ENCODE measurements around the gene PXT1.
"Not testable (repeated sequence)": the region's sequence is repeated elsewhere in the genome, so short reads cannot be mapped to it uniquely, and the experiment has no call there.

PXT1 gene

DNA sequence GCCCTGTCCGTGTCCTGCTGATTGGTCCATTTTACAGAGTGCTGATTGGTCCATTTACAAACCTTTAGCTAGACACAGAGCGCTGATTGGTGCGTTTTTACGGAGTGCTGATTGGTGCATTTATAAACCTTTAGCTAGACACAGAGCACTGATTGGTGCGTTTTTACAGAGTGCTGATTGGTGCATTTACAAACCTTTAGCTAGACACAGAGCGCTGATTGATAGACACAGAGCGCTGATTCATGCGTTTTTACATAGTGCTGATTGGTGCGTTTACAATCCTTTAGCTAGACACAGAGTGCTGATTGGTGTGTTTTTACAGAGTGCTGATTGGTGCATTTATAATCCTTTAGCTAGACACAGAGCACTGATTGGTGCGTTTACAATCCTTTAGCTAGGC is 6.5 kb upstream of the PXT1 start:
- intact Hi-C loops (cut with DNase I); DNase-seq: not testable (repeated sequence)

- intact Hi-C loops (cut with DNase I), result loop anchor here (2.0 kb wide), 1 partner anchor 31 kb away; no protein-coding TSS in a partner anchor
- no peak for DNase-seq
Observed at GRCh38 chr6:36445621-36446020, 3.0 kb upstream of the PXT1 start.

GRCh38 chr6:36444470-36444869 is 1.8 kb upstream of the PXT1 start:
- DNase-seq, result no peak
- intact Hi-C loops (cut with DNase I), result loop anchor here (5.0 kb wide), 1 partner anchor 103 kb away; the partner anchor contains the start of gene STK38

DNA sequence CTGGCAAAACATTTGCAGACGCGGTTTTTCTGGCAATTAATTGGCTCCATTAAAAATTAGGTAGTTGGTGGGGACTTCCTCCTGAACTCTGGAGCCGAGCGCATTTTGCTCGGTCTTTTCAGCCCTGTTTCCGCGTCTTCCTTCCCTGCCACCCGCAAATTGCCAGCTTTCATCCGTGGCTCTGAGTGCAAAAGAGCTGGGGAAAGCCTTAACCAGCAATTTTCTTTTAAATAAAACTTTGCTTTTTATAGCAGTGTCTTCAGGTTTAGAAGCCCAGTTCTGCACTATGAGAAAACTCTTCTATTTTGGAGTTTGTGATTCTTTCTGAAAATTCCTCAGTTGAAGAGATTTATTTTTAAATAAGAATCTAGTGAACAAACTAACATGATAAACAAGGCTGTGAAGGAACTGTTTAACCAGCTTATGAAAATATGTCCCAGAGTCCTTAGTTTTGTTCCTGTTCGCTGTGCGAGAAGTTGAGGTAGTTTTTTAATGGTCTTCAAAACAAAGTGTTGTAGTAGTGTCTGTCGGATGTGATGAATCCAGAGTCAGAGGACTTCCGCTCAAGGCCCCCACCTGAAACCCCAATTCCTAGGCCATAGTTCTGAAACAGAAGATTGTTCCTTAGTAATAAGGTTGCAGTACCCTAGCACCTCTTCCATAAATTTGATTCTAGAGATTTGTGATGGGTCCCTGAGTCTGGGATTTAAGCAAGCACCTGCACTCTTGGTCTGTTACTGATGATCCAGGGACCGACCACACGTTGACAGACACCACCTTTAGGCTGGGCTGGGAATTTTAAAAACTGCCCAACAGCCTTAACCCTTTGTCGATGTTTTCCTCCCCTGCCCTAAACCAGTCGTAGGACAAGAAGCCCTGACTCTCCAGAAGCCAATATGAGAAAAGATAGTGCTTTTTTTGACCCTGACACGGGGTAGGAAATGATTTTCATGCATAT is 1.1 kb upstream of the PXT1 start:
- intact Hi-C loops (cut with DNase I), result loop anchor here (2.0 to 5.0 kb wide), 3 partner anchors 19 to 151 kb away; partner anchors contain the start of genes SRSF3 and STK38
- DNase-seq, result peak in 7 of 42 donors; percentile 45 to 74 (median 56)

DNA sequence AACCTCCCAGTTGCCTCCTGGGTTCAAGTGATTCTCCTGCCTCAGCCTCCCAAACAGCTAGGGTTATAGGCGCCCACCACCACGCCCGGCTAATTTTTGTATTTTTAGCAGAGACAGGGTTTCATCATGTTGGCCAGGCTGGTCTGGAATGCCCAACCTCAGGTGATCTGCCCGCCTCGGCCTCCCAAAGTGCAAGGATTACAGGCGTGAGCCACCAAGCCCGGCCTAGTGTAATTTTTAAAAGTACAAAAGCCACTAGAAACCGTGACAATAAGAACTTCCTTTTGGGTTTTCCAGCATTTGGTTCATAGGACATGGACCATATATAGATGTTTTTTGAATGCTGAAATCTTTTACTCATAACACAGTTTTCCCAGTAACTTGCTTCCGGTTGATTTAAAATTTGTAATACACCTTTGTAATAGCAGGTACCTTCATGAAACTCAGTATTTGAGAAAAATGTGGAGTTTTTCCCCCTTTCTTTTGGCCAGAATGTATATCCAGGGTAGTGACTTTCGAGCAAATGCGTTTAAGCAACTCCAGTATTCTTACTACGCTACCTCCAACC is 467 bp downstream of the PXT1 start:
- no peak for DNase-seq
- intact Hi-C loops (cut with DNase I), result loop anchor here (2.0 to 5.0 kb wide), 3 partner anchors 17 to 153 kb away; partner anchors contain the start of genes SRSF3 and STK38

GRCh38 chr6:36441307-36441894 is 1.3 kb downstream of the PXT1 start:
- intact Hi-C loops (cut with DNase I), result loop anchor here (5.0 kb wide), 1 partner anchor 106 kb away; the partner anchor contains the start of gene STK38
- peak; percentile 70 to 93 (median 85) for DNase-seq

DNA sequence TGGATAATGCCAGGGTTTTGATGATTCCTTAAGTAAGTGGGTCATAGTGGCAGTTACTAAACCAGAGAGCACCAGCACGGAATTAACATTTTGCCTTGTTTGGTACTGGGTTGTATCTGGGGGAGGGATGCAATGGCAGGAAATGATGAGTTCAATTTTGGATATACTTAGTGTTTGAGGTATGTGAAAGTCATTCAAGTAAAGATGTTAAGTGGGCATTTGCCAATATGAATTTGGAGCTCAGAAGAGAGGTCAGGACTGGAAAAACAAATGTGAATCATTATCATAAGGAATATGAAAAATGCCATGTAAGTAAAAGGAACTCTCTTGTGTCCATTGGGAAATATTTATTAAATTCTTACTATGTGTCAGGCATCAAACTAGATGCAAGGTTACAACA is 6.2 kb downstream of the PXT1 start:
- intact Hi-C loops (cut with DNase I), result no loop called here
- DNase-seq, result no peak

DNA sequence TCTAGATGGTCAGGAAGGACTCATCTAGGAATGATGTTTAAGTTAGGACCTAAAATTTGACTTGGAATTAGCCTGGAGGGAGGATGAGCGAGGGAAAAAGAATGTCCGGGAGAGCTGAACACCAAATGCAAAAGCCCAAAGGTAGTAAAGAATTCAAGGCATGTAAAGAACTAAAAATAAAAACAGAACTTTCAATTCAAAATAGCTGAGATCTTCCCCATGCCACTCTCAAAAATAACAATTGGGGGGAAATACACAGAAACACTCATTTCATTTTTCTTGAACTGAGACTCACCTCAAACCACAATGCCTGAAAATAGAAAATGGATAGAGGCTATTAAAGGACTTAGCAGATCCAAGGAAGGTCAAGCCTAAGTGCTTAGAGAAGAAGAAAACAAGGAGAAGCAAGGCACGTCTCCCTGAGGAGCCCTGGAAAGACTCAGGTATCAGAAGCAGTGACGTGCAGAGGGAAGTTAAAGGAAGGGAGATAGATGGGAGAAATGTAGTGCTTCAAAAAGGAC is 10.4 kb downstream of the PXT1 start:
- intact Hi-C loops (cut with DNase I), result no loop called here
- DNase-seq, result no peak

- intact Hi-C loops (cut with DNase I), result no loop called here
- no peak for DNase-seq
Observed at GRCh38 chr6:36431197-36431596, 11.5 kb downstream of the PXT1 start.

DNA sequence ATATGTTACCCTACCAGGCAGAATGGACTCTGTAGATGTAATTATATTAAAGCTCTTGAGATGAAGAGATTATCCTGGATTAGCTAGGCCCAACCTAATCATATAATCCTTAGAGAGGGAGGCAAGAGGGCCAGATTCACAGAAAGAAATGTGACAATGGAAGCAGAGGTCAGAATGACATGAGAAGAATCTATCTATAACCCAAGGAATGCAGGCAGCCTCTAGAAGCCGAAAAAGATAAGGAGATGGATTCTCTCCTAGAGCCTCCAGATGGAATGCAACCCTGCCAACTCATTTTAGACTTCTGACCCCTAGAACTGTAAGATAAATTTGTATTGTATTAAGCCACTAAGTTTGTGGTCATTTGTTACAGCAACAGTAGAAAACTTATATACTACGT is 12.3 kb downstream of the PXT1 start:
- intact Hi-C loops (cut with DNase I), result no loop called here
- no peak for DNase-seq

DNA sequence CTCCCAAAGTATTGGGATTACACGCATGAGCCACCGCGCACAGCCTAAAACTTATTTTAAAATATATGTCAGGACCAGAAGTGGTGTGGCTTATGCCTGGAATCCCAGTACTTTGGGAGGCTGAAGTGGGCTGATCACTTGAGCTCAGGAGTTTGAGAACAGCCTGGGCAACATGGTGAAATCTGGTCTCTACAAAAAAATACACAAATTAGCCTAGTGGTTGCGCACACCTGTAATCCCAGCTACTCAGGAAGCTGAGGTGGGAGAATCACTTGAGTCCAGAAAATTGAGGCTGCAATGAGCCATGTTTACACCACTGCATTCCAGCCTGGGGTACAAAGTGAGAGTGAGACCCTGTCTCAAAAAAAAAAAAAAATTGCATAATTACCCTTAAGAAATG is 13.7 kb downstream of the PXT1 start:
- DNase-seq, result no peak

DNA sequence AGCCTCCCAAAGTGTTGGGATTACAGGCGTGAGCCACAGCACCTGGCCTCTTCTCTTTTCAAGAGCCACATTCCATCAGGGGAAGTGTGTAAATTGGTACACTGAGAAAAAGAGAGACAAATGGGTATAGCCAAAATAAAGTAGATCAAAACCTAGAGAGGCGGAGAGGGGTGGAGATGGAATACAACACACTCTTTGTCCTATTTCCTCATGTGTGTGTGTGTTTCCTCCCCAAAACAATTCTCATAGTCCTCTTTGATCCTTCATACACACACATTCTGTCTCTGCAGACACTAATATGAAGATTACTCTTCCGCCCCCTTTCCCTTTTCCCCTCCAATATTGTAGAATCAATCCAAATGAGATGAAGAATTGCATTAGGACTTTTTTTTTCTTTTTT is 16.0 kb downstream of the PXT1 start:
- intact Hi-C loops (cut with DNase I), result no loop called here
- no peak for DNase-seq

More for the DNA sequence above, 13.7 kb downstream of the PXT1 start:
- intact Hi-C loops (cut with DNase I), result no loop called here

GRCh38 chr6:36423101-36423824 is 19.4 kb downstream of the PXT1 start:
- intact Hi-C loops (cut with DNase I), result loop anchor here (2.0 to 5.0 kb wide), 2 partner anchors 124 to 172 kb away; partner anchors contain the start of genes SRSF3 and STK38
- DNase-seq, result peak; percentile 94 to 100 (median 98)

GRCh38 chr6:36422714-36423100 is 19.9 kb downstream of the PXT1 start:
- DNase-seq, result no peak
- intact Hi-C loops (cut with DNase I), result loop anchor here (2.0 to 5.0 kb wide), 2 partner anchors 125 to 172 kb away; partner anchors contain the start of genes SRSF3 and STK38

GRCh38 chr6:36419310-36419709 is 23.3 kb downstream of the PXT1 start:
- intact Hi-C loops (cut with DNase I), result no loop called here
- DNase-seq, result no peak

DNA sequence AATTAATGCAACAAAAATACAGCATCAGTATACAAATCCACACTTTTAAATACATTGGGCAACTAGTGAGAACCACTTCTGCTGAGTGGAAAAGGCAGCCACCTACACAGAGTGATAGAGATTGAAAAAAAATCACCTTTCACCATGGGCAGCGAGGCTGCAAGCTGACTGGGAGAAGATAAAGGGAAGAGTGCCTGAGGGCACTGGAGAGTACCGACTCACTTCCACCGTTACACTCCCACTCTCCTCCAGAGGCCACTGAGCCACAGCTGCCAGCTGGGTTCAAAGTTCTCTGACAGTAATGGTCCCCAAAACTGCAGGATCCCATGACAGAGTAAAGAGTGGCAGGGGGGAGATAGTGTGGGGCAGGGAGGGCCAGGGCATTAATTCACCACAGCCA is 24.1 kb downstream of the PXT1 start:
- no peak for DNase-seq
- intact Hi-C loops (cut with DNase I), result no loop called here

DNA sequence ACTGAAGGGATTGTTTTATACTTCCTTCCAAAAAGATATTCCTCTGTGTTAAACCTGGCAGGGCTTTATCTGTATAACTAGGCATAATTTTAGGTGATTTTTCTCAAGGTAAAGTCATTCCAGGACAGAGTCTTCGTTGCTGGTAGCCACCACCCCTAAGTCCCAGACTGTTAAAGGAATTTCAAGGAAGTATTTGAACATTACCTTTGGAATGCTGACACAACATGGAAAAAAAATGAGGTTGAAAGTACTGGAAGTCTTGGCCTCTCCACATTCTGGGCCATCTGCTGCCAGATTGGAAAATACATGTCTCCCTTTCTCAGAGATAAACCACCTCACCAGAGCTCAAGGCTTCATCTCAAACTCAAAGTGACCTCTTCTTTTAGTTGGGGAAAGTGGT is 28.2 kb downstream of the PXT1 start:
- intact Hi-C loops (cut with DNase I), result no loop called here
- DNase-seq, result no peak

Measured in head of caudate nucleus (tissue), 42 donors.